Glomerular visceral epithelial cell (primary cell): ENCODE results near the gene PAXIP1.
"Not testable (repeated sequence)": the region's sequence is repeated elsewhere in the genome, so short reads cannot be mapped to it uniquely, and the experiment has no call there.

ENCODE experiments used
- DNase-seq: peaks from one replicate; pipeline ENCODE4 v3.0.0-alpha.2; 2016; ENCODE audit errors: extremely low spot score

The PAXIP1 gene

DNA sequence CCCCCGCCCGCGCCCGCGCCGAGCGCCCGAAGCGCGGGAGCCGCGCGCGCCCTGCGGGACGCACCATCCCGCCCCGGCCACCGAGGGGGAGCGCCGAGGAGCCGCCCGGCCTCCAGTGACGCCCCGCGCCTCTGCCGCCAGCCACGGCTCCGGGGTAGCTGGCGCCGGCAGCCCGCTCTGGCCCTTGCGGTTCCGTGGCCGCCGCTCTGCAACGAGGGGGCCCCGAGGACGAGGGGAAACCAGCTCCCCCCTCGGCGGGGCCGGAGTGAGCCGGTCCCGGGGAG, at the start of gene PAXIP1:
Gene PAXIP1 (minus strand): TSS at position 33 of the 284 bp plus-strand sequence. CDS start 195 bp downstream, outside the sequence.
- DNase-seq = peak; percentile 66

DNA sequence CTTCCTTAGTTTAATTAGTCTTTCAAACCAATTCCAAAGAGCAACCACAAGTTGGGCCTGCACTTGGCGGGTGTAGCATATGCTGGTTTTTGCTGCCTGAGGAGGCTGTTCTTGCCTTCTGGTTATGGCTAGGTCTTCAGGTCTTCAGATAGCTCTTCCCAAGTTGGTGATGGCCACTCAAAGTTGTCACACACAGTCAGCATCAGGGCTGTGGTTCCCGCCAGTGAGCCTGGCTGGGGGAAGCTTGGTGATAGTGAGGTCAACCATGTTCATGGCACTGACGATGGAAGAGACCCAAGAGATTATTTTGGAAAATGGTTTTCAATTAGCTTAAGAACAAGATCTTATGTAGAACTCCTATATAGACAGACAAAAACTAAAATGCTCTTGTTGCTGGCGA, 48.4 kb upstream of the PAXIP1 start:
- DNase-seq = no peak

GRCh38 chr7:155048006-155048405, 45.1 kb upstream of the PAXIP1 start:
- no peak for DNase-seq

GRCh38 chr7:155043756-155044155, 40.8 kb upstream of the PAXIP1 start:
- no peak for DNase-seq

GRCh38 chr7:155038335-155038734, 35.4 kb upstream of the PAXIP1 start:
- DNase-seq = no peak

GRCh38 chr7:155034495-155034894, 31.6 kb upstream of the PAXIP1 start:
- not testable (repeated sequence) for DNase-seq

DNA sequence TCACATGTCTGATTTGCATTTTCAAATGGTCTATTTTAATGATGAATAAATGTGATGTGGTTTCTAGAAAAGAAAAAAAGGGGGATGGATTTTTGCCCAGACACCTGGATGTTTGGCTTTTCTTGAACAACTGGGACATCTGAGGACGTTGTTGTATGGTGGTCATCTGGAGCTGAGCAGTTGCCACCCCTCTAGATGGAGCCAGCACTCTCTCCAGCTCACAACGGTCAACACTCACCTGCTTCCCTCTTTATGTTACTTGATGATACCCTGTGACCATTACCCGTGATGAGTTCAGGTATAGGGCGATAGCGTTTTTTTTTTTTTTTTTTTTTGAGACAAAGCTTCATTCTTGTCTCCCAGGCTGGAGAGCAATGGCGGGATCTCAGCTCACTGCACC, 30.1 kb upstream of the PAXIP1 start:
- DNase-seq = no peak

GRCh38 chr7:155027879-155028278, 25.0 kb upstream of the PAXIP1 start:
- no peak for DNase-seq

DNA sequence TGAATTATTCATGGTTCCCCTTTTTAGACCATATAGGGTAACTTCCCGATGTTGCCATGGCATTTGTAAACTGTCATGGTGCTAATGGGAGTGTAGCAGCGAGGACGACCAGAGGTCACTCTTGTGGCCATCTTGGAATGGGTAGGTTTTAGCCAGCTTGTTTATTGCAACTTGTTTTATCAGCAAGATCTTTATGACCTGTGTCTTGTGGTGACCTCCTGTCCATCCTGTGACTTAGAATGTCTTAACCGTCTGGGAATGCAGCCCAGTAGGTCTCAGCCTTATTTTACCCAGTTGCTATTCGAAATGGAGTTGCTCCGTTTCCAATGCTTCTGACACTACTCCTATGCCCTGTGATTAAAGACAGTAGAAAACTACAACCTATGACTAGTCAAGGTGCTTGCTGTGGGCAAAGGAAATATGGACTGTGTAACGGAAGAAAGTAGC, 18.8 kb upstream of the PAXIP1 start:
- no peak for DNase-seq

DNA sequence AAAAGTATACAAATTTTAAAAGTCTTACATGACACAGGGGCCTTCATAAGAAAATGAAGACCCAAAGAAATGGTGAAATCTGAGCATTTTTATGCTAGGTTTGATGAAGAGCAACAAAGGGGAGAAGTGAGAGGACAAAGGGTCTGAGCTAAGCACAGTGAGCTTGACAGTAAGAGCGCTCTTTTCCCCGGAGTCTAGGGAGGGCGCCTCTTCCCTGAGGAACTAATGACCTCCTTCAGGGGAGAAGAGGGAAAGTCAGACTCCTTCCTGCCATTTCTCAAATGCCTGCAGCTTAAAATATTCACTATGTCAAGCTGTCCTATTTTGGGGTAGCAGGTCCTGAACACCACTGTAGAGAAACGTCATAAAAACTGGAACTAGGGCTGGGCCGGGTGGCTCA, 18.1 kb upstream of the PAXIP1 start:
- no peak for DNase-seq

DNA sequence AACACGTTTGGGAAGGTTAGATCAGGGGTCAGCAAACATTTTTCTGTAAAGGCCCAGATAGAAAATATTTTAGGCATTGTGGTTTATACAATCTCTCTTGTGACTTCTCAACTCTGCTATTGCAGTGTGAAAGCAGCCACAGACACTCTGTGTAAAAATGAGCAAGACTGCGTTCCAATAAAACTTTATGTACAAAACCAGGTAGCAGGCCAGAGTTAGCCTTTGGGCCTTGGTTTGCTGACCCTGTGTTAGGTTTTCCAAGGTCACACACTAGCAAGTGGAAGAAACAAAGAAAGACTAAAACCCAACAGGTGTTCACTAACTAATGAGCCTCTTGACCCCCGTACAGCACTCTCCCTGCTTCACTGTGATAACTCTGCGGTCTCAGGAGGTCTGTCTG, 14.9 kb upstream of the PAXIP1 start:
- no peak for DNase-seq

DNA sequence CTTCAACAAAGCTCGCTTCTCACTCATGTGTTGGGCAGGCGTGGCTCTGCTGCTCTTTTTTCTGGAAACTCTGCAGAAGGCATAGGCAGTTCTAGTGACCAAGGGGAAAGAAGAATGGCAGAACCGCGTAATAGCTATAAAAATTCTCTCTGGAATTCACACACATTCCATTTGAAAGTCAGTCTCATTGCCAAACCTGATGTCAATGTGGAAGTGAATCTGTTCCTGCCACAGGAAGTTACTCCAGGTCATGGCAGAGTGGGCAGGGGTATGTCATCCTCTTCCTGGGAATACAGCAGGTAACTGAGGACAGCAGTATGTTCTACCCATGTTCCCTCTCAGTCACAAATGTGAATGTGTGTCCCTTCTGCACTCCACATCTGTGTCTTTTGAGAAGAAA, 8.2 kb upstream of the PAXIP1 start:
- DNase-seq = peak; percentile 15

DNA sequence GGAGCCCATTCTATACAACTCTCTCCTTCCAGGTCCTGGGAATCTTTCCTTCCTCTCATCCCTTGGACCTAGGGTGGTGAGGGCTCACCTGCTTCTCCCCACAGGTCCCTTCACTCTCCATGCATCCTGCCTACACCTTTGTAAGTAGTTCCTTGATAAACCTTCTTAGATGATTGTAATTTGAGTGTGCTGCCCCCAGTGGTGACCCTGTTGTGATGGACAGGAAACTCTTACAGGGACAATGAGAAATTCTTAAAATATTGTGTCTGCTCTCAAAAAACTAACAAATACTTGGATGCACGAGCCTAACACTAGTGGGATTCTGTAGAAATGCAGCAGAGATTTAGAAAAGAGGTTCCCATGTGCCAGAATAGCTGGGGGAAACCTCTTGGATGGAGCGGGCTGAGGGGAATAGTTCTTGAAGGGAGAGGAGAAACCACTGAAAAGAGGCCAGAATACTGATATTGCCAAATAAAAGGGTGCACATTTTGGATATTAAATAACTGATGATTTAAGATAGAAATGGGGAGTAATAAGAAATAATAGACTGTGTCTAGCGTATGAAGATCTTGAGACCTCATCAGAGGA, 6.7 kb upstream of the PAXIP1 start:
- no peak for DNase-seq

DNA sequence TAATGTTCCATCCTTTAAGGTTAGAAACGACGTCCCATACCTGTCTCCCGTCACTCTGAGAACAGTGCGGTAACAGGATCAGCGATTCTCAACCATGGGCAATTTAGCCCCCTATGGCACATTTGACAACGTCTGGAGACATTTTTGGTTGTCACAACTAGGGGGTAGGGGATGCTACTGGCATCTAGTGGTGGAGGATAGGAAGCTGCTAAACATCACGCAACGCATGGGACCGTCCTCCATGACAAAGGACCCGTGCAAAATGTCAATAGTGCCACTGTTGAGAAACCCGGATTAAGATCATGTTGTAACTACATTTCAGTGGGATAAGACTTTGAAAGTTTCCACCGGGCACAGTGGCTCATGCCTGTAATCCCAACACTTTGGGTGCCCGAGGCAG, 5.0 kb upstream of the PAXIP1 start:
- DNase-seq = no peak

GRCh38 chr7:155003376-155004214, 671 bp upstream of the PAXIP1 start:
- DNase-seq = peak; percentile 90

DNA sequence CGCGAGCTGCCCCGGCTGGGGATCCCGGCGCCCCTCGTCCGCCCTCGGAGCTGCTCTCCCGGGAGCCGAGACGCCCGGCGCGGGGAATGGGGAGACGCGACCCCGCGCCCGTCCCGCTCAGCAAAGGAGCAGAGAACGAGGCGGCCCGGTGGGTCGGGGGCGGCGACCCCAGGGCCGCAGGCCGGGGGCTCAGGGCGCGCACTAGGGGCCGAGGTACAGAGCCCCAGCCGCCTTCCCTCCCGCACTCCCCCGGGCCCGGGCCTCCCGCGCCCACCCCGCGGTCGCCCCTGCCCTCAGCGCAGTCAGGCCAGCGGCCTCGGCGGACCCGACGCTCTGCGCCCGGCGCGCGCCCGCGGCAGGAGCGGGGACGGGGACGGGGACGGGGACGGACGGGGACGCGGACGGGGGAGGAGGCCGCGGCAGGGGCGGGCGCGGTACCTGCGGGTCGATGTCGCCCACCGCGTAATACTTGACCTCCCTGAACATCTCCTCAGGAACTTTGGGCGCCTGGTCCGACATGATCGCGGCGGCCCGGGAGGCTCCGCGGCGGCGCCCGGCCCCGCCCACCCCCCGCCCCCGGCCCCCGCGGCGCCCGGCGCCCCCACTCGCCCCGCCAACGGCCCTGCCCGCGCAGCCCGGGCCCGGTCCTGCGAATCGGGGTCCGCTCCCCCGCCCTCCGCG, 373 bp downstream of the PAXIP1 start:
- DNase-seq = no peak

- peak; percentile 10 for DNase-seq
Observed at GRCh38 chr7:155001756-155002410, 1.0 kb downstream of the PAXIP1 start.

DNA sequence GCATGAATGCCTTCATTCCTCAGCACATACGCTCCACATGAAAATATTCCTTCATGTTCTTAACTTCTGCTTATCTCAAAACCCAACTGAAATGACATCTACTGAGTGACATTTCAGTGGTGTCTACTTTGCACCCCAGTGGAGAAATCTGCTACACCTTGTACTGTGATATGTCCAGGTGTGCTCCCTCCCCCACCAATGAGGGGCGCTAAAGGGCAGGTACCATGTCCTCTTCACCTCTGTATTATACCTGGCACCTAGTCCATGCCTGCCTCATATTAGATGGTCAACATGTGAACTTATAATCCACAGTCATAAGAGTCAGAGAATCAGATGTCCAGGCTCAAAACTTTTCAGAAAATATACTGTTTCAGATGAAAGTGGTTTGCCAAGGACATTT, 2.1 kb downstream of the PAXIP1 start:
- no peak for DNase-seq

DNA sequence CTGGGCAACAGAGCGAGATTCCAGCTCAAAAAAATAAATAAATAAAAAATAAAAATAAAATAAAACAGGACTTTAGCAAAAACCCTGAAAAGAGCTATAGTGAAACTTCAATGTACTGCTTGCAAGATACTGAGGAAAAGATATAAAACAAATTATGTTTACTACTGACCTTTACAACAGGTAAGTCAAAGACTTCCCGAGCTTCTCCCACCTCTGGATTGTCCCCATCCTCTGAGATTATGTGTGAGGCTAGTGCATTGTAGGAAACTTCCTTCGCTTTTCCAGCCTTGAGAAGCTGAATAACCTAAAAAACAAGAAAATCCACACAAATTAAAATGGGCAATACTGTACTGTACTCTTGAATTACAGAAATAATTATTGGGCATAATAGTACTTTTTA, 4.4 kb downstream of the PAXIP1 start:
- no peak for DNase-seq

GRCh38 chr7:154997840-154998370, 5.0 kb downstream of the PAXIP1 start:
- no peak for DNase-seq

- DNase-seq = no peak
Observed at GRCh38 chr7:154996756-154997155, 6.2 kb downstream of the PAXIP1 start.

GRCh38 chr7:154996101-154996500, 6.8 kb downstream of the PAXIP1 start:
- no peak for DNase-seq
